ENCODE data around the gene FOXP1. TPM values are rescaled to one million over a fixed set of nuclear protein-coding genes. Genes with fewer than 3 reads are reported as not detected.

Gene FOXP1
- total and polyA plus RNA-seq, 4 donors = 15.2 to 263 (median 110) TPM

DNA sequence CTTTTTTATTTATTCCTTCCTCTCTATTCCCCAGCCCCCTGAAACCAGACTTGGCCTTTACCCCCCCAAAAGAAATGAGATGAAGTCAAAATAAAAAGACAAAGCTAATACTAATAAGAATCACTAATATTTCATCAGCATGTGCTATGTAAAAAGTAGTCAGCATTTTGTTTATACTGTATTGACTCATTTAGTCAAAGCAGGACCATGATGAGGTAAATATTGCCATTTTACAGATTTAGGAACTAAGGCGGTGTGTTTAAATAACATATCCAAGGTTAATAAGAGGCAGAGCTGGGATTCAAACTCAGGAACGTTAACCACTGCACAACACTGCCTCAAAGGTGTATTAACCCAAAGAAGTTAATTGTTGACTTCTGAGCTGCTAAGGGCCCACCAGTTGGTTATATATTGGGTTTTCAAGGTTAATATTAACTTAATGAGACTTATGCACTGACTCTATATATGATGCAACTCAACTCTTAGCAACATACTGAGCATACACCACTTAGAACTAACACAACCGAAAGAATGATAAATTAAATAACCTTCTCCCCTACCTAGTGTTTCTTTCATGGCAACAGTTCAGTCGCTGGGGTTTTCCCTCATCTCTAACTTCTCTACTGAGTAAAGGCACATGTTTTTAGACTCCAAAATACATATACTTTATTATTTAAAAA lies 34.7 kb downstream of the FOXP1 start:
- no peak for DNase-seq
- ATAC-seq (ENCODE audit: low FRiP score) = no peak
- Histone ChIP-seq H3K9me3 (ENCODE audit: control insufficient read depth, low read length) (no peaks in the 10 kb centered on the region), H3K27ac (ENCODE audit: low read depth in 1 of 2, low read length in 2 of 2) (no peak overlapping the region), H3K4me1 (ENCODE audit: control insufficient read depth in 1 of 2, insufficient read depth in 2 of 2, low read length in 2 of 2) (peaks cover 0 to under 1% of the 10 kb centered on the region in 2 donors), H3K4me3 (ENCODE audit: low read length in 2 of 2) (no peak overlapping the region), H3K27me3 (ENCODE audit: control insufficient read depth in 1 of 2, insufficient read depth in 2 of 2, low read length in 1 of 2) (no peaks in the 10 kb centered on the region), H3K36me3 (ENCODE audit: control insufficient read depth in 1 of 2, insufficient read depth in 2 of 2, low read length in 1 of 2) (no peaks in the 10 kb centered on the region)
- intact Hi-C loops (cut with DNase I) = no loop called here
- WGBS, 2 donors = 93 to 94% methylated on average over 4 of the region's 4 CpGs

DNA sequence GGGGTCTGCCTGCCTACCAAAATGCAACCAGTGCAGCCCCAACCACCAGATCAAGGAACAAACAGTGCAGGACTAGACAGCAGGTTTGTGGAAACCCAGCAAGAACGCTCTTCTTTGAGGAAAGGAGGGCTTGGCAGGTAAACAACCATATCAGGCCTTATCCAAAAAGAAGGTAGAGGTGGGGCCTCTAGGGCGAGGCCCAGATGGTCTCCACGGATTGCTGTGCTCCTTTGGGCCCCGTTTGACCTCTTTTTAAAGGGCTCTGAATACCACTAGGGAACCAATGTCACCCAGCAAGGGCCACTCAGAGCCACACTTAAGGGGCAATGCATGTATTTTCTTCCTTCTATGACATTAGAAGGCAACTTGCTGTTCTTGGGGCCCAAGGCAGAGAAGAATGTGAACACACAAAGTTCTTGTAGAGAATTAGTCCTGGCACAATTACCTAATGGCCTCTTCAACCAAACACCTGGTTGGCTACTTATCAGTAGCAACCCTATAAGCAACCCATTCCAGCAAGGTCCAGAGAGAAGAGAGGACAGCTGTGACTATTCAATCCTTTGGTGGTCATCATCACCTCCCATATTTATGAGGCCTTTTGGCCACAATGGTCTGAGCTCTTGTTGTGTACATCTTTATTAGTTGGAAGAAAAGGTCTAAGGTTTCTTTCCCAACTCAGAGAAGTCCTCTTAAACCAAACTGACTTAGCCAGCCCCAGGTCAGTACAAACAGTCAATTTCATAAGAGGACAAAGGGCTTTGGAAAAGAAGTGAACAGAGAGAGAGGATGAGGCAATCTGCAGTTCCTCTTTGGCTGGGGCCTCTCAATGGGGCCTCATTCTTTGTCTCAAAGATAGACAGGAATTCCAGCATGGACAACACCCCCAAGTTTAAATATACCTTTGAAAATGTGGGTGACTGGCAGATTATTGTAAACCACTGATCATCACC lies 36.0 kb downstream of the FOXP1 start:
- Histone ChIP-seq H3K4me3 (ENCODE audit: low read length in 2 of 2) (no peak overlapping the region), H3K4me1 (ENCODE audit: control insufficient read depth in 1 of 2, insufficient read depth in 2 of 2, low read length in 2 of 2) (peaks cover 0 to 1% of the 10 kb centered on the region in 2 donors), H3K9me3 (ENCODE audit: control insufficient read depth, low read length) (no peaks in the 10 kb centered on the region), H3K27ac (ENCODE audit: low read depth in 1 of 2, low read length in 2 of 2) (no peak overlapping the region), H3K36me3 (ENCODE audit: control insufficient read depth in 1 of 2, insufficient read depth in 2 of 2, low read length in 1 of 2) (no peaks in the 10 kb centered on the region), H3K27me3 (ENCODE audit: control insufficient read depth in 1 of 2, insufficient read depth in 2 of 2, low read length in 1 of 2) (no peaks in the 10 kb centered on the region)
- intact Hi-C loops (cut with DNase I) = no loop called here
- ATAC-seq (ENCODE audit: low FRiP score) = no peak
- no peak for DNase-seq
- WGBS, 2 donors = 87 to 91% methylated on average over 4 of the region's 4 CpGs

GRCh38 chr3:71546821-71547220 lies 36.7 kb downstream of the FOXP1 start:
- H3K27me3 ChIP-seq (ENCODE audit: control insufficient read depth in 1 of 2, insufficient read depth in 2 of 2, low read length in 1 of 2) = no peaks in the 10 kb centered on the region
- ATAC-seq (ENCODE audit: low FRiP score) = no peak
- peaks cover 0 to 1% of the 10 kb centered on the region in 2 donors for H3K4me1 ChIP-seq (ENCODE audit: control insufficient read depth in 1 of 2, insufficient read depth in 2 of 2, low read length in 2 of 2)
- no peaks in the 10 kb centered on the region for H3K9me3 ChIP-seq (ENCODE audit: control insufficient read depth, low read length)
- whole genome bisulfite sequencing, 2 donors = 92 to 94% methylated on average over 2 of the region's 2 CpGs
- DNase-seq = no peak
- H3K36me3 ChIP-seq (ENCODE audit: control insufficient read depth in 1 of 2, insufficient read depth in 2 of 2, low read length in 1 of 2) = no peaks in the 10 kb centered on the region
- H3K4me3 ChIP-seq (ENCODE audit: low read length in 2 of 2) = no peak overlapping the region
- intact Hi-C loops (cut with DNase I) = no loop called here
- H3K27ac ChIP-seq (ENCODE audit: low read depth in 1 of 2, low read length in 2 of 2) = no peak overlapping the region

- WGBS, 2 donors = 92 to 95% methylated on average over 2 of the region's 2 CpGs
- DNase-seq (no peak), ATAC-seq (ENCODE audit: low FRiP score) (no peak)
- Histone ChIP-seq H3K27ac (ENCODE audit: low read depth in 1 of 2, low read length in 2 of 2) (no peak overlapping the region), H3K9me3 (ENCODE audit: control insufficient read depth, low read length) (no peaks in the 10 kb centered on the region), H3K36me3 (ENCODE audit: control insufficient read depth in 1 of 2, insufficient read depth in 2 of 2, low read length in 1 of 2) (no peaks in the 10 kb centered on the region), H3K4me3 (ENCODE audit: low read length in 2 of 2) (no peak overlapping the region), H3K4me1 (ENCODE audit: control insufficient read depth in 1 of 2, insufficient read depth in 2 of 2, low read length in 2 of 2) (peaks cover 3 to 6% of the 10 kb centered on the region in 2 donors), H3K27me3 (ENCODE audit: control insufficient read depth in 1 of 2, insufficient read depth in 2 of 2, low read length in 1 of 2) (no peaks in the 10 kb centered on the region)
- intact Hi-C loops (cut with DNase I) = no loop called here
Measured at GRCh38 chr3:71545330-71545729, 38.2 kb downstream of the FOXP1 start.

DNA sequence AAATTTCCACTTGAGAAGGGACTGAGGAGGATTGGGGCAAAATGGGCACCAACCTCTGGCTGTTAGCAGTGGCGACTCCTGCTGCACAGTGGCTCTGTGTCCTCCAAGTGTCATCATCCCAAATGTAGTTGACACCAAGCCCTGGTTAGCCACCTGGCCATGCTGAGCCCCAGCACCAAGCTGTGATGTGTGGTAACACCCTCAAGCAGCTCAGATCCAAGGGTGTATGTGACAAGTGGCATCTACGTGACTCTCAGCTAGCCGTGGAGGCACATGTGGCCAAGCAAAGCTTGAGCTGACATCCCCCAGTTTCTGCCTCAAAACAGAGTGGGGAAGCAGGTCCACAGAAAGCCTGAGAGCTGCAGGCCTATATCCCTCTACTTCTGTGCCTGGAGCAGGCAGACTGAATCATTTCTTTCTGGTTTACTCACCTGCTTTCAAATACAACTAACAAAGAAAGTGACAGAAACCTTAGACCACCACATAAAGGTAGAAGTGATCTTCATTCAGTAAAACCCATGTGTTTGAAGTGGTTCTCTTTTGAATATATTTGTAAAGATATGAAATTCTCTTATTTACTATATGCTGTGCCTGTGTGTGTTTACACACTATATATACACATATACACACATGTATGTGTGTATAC lies 40.0 kb downstream of the FOXP1 start:
- intact Hi-C loops (cut with DNase I) = loop anchor here in 1 of 2 donors (5.0 kb wide), 1 partner anchor 34 kb away; no protein-coding TSS in a partner anchor
- Histone ChIP-seq H3K36me3 (ENCODE audit: control insufficient read depth in 1 of 2, insufficient read depth in 2 of 2, low read length in 1 of 2) (no peaks in the 10 kb centered on the region), H3K4me1 (ENCODE audit: control insufficient read depth in 1 of 2, insufficient read depth in 2 of 2, low read length in 2 of 2) (peaks cover 3 to 6% of the 10 kb centered on the region in 2 donors), H3K4me3 (ENCODE audit: low read length in 2 of 2) (no peak overlapping the region), H3K27me3 (ENCODE audit: control insufficient read depth in 1 of 2, insufficient read depth in 2 of 2, low read length in 1 of 2) (no peaks in the 10 kb centered on the region), H3K27ac (ENCODE audit: low read depth in 1 of 2, low read length in 2 of 2) (peak overlapping the region in 1 of 2 donors; percentile 100), H3K9me3 (ENCODE audit: control insufficient read depth, low read length) (no peaks in the 10 kb centered on the region)
- peak; percentile 73 for ATAC-seq (ENCODE audit: low FRiP score)
- peak in 1 of 2 donors; percentile 50 for DNase-seq
- 8 to 13% methylated on average over 3 of the region's 3 CpGs for WGBS, 2 donors

DNA sequence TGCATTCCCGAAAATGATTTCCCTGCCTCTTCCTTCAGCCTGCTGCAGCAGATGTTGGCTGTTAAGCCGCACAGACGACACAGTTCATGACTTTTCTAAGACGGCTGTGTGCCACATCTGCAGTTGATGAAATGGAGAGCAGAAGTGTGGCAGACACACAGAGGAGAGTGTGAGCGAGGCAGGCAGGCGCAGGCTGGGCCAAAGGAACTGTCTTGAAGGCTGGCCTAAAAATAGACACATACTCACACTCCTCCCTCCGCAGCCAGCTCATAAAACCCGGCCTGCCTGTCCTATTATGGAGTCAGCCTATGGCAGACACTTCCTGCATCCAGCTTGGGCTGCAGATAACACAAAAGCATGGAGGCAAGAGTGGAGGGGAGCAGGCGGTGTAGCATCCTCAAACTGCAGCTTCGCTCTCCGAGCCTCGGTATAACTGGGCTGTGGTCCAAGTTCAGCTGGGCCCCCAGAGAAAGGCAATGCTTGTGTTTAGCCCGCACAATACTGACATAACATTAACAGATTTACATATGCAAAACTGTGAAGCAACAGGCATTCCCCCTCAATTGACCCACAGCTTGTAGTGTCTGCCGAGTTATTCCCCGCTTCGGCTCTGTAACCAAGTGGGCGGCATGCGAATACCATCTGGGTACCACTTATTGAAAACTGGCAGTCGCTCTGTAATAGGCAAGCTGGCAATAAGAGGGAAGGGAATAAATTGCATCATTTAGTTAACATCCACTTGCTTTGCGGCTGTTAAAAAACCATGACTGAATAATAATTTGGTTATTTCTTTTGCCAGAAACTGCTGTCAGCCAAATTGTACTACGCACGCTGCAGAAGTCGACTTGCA lies 40.8 kb downstream of the FOXP1 start:
- H3K27ac ChIP-seq (ENCODE audit: low read depth in 1 of 2, low read length in 2 of 2) = peak overlapping the region; percentile 61 to 100
- intact Hi-C loops (cut with DNase I) = loop anchor here in 1 of 2 donors (5.0 kb wide), 1 partner anchor 35 kb away; no protein-coding TSS in a partner anchor
- 1 to 4% methylated on average over 23 of the region's 23 CpGs for WGBS, 2 donors

GRCh38 chr3:71541313-71541712 lies 42.2 kb downstream of the FOXP1 start:
- Histone ChIP-seq H3K27ac (ENCODE audit: low read depth in 1 of 2, low read length in 2 of 2) (no peak overlapping the region), H3K4me3 (ENCODE audit: low read length in 2 of 2) (no peak overlapping the region), H3K4me1 (ENCODE audit: control insufficient read depth in 1 of 2, insufficient read depth in 2 of 2, low read length in 2 of 2) (peaks cover 9 to 14% of the 10 kb centered on the region in 2 donors), H3K36me3 (ENCODE audit: control insufficient read depth in 1 of 2, insufficient read depth in 2 of 2, low read length in 1 of 2) (no peaks in the 10 kb centered on the region), H3K27me3 (ENCODE audit: control insufficient read depth in 1 of 2, insufficient read depth in 2 of 2, low read length in 1 of 2) (no peaks in the 10 kb centered on the region), H3K9me3 (ENCODE audit: control insufficient read depth, low read length) (no peaks in the 10 kb centered on the region)
- WGBS, 2 donors = 22 to 27% methylated on average over 3 of the region's 3 CpGs
- intact Hi-C loops (cut with DNase I) = loop anchor here in 1 of 2 donors (5.0 kb wide), 1 partner anchor 36 kb away; no protein-coding TSS in a partner anchor
- DNase-seq = no peak
- ATAC-seq (ENCODE audit: low FRiP score) = no peak

More for the DNA sequence above, 40.8 kb downstream of the FOXP1 start:
- H3K4me1 ChIP-seq (ENCODE audit: control insufficient read depth in 1 of 2, insufficient read depth in 2 of 2, low read length in 2 of 2) = peaks cover 3 to 6% of the 10 kb centered on the region in 2 donors
- H3K27me3 ChIP-seq (ENCODE audit: control insufficient read depth in 1 of 2, insufficient read depth in 2 of 2, low read length in 1 of 2) = no peaks in the 10 kb centered on the region
- no peaks in the 10 kb centered on the region for H3K9me3 ChIP-seq (ENCODE audit: control insufficient read depth, low read length)
- ATAC-seq (ENCODE audit: low FRiP score) (peak; percentile 93), DNase-seq (peak; percentile 92 to 94)
- no peaks in the 10 kb centered on the region for H3K36me3 ChIP-seq (ENCODE audit: control insufficient read depth in 1 of 2, insufficient read depth in 2 of 2, low read length in 1 of 2)
- peak overlapping the region; percentile 22 to 84 for H3K4me3 ChIP-seq (ENCODE audit: low read length in 2 of 2)
